GM18873 (cell line): Measurements from ENCODE around the gene SNX32.

Experiments used
- ATAC-seq: cut with Tn5 transposase; IDR thresholded peaks from one replicate; pipeline ENCODE4 v1.9.1; 2021; ENCODE audit warnings: mild to moderate bottlenecking, moderate library complexity, moderate number of reproducible peaks; ENCODE audit not compliant: unreplicated experiment, low FRiP score

Gene SNX32

DNA sequence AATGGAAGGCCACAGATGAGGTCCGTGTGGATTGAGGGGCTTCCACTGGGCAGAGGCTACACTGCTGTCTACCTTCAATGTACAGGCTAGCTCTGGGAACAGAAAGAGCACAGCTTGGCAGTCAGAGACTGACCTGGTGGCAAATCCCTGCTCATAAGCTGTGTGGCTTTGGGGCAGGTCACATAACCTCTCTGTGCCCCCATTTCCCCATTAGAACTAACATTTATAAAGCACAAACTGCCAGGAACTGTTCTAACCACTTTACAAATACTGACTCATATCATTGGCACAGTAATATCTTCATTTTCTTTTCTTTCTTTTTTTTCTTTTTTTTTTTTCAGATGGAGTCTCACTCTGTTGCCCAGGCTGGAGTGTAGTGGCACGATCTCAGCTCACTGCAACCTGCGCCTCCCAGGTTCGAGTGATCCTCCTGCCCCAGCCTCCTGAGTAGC lies 63.3 kb downstream of the SNX32 start:
- no peak for ATAC-seq

DNA sequence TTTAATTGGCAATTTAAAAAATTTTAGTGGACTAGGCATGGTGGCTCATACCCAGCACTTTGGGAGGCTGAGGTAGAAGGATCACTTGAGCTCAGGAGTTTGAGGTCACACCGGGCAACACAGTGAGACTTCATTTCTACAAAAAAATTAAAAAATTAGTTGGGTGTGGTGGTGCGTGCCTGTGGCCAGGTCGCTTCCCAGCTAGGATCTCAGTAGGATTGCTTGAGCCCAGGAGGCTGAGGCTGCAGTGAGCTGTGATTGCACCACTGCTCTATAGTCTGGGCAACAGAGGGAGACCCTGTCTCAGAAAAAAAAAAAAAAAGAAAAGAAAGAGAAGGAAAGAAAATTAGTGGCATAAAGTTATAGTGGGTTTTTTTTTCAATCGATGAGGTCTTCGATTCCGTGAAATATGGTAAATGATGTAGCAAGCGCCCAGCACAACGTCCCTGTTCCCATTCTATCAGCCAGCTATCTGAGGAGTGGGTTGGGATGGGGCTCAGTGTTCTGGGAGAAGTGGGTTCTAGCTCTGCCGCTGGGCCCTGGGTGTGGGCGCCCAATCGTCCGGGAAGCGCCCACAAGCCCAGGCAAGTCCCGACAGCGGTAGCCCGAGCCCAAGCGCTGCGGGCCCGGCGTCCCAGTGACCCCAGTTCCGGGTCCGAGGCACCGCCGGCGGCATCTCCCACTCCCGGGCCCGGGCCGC lies 65.0 kb downstream of the SNX32 start:
- ATAC-seq: no peak

DNA sequence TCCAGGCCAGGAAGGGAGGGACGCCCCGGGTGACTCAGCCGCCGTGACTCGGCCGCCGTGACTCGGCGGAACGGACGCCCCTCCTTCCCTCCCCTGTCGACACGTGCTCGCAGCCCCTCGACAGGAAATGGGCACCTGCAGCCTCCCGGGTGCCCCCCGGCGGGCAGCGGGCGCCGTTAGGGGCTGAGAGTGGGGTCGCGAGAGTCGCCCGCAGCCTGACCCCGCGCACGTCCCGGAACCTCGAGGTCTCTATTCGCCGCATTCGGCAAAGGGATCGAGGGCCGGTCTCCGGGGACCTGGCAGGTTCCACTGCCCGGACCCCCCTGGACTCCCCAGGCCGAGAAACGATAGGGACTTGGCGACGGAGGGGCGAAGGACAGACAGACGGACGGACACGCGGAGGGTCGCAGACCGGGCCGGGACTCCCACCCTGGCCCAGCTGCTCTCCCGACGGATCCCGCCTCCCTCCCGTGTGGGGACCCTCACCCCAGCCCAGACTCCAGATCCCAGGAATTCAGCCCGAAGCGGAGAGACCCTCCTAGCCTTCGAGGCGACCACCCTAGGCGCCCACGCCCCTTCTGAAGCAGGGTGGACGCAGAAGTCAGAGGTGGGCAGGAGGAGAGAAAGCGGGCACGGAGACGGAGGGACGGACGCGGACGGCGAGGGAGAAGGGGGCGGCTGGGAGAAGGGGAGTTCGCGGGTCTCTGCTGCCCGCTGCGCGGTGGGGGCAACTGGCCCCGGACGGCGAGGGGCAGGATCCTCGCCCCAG lies 65.8 kb downstream of the SNX32 start:
- ATAC-seq: no peak

- peak; percentile 54 for ATAC-seq
Measured at GRCh38 chr11:65900125-65900898, 66.5 kb downstream of the SNX32 start, which contains the start of gene FOSL1. TSS of gene FOSL1 (minus strand) at chr11:65900388. CDS start at chr11:65900339, 49 bp downstream.

DNA sequence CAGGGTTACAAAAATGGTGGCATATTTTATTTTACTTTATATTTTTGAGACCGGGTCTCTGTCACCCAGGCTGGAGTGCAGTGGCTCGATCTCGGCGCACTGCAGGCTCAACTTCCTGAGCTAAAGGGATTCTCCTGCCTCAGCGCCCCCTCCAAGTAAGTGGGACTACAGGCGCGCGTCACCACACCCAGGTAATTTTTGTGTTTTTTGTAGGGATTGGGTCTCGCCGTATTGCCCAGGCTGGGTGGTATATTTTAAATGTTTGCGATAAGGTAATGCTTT lies 67.1 kb downstream of the SNX32 start:
- no peak for ATAC-seq

DNA sequence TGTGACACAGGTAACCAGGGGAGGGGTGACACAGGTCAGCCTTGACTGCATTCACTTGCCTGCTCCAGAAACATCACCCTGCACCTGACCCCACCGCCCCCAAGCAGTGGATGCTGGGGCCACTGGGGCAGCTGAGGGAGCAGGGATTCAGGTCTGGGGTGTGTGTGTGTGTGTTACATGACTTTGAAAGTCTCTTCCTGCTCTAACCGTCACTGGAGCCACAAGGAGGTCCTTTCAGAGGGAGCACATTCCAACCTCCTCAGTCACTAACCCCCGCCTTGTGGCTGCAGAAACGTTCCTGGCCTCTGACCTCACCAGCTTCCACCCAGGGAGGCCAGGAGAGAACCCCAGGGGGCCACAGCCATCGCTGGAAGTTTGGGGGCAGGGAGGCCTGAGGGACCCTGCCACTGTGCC lies 69.3 kb downstream of the SNX32 start:
- no peak for ATAC-seq
